Measurements from ENCODE around the gene ADCY7. TPM values are rescaled to one million over a fixed set of nuclear protein-coding genes. Genes with fewer than 3 reads are reported as not detected.

The ADCY7 gene
- total and polyA plus RNA-seq, 12 donors = 2.8 to 44.4 (median 17.5) TPM

DNA sequence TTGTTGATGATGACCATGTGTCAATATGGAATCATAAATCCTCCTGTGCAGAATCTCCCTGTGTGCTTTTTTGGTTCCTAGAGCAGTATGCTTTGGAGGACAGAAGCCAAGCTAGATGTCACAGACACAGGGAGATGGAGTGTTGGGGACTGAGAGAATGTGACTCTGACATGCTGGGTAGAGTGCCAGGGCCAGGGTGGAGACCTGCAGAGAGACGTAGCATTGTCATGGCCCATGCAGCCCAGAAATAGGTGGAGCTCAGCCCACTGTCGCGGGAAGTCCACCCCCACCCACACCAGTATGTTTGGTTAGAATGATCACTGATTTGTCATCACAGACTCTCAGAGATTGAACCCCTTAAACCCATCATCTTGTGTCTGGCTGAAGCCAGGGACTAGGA is 39.2 kb upstream of the ADCY7 start:
- no peak for DNase-seq
- no peaks in the 10 kb centered on the region for H3K27me3 ChIP-seq
- H3K4me1 ChIP-seq (replicated peaks in 1 of 2) = no peaks in the 10 kb centered on the region
- 69 to 85% (median 80%) methylated on average over 3 of the region's 3 CpGs for WGBS, 4 donors
- no peak for TF ChIP-seq CTCF (IDR thresholded peaks at IDR 0.05)
- TF ChIP-seq POLR2A (IDR thresholded peaks at IDR 0.05) = no peak
- no peaks in the 10 kb centered on the region for H3K9me3 ChIP-seq (replicated peaks in 1 of 3)
- H3K36me3 ChIP-seq (replicated peaks in 1 of 2) = peaks cover 0 to 59% of the 10 kb centered on the region in 2 donors
- intact Hi-C loops (cut with DNase I) = no loop called here
- no peak overlapping the region for H3K27ac ChIP-seq
- no peak overlapping the region for H3K4me3 ChIP-seq

- TF ChIP-seq POLR2A (IDR thresholded peaks at IDR 0.05) = no peak
- TF ChIP-seq CTCF (IDR thresholded peaks at IDR 0.05) = no peak
- H3K36me3 ChIP-seq (replicated peaks in 1 of 2) = peaks cover 0 to 59% of the 10 kb centered on the region in 2 donors
These were observed 38.7 kb upstream of the ADCY7 start for GRCh38 chr16:50227665-50228064.

GRCh38 chr16:50228364-50228868 is 37.9 kb upstream of the ADCY7 start:
- H3K27me3 ChIP-seq = no peaks in the 10 kb centered on the region
- TF ChIP-seq POLR2A (IDR thresholded peaks at IDR 0.05) (no peak), CTCF (IDR thresholded peaks at IDR 0.05) (no peak)
- no peaks in the 10 kb centered on the region for H3K9me3 ChIP-seq (replicated peaks in 1 of 3)
- peak in 1 of 7 donors; percentile 33 for DNase-seq
- no peaks in the 10 kb centered on the region for H3K4me1 ChIP-seq (replicated peaks in 1 of 2)
- no peak overlapping the region for H3K27ac ChIP-seq
- no peak overlapping the region for H3K4me3 ChIP-seq
- peaks cover 0 to 53% of the 10 kb centered on the region in 2 donors for H3K36me3 ChIP-seq (replicated peaks in 1 of 2)
- 72 to 95% (median 79%) methylated on average over 4 to 5 of the region's 5 CpGs for WGBS, 4 donors
- intact Hi-C loops (cut with DNase I) = no loop called here

More at GRCh38 chr16:50227665-50228064, 38.7 kb upstream of the ADCY7 start:
- intact Hi-C loops (cut with DNase I) = no loop called here
- Histone ChIP-seq H3K9me3 (replicated peaks in 1 of 3) (no peaks in the 10 kb centered on the region), H3K4me3 (no peak overlapping the region), H3K27me3 (no peaks in the 10 kb centered on the region), H3K27ac (no peak overlapping the region), H3K4me1 (replicated peaks in 1 of 2) (no peaks in the 10 kb centered on the region)
- WGBS, 4 donors = 82 to 85% (median 84%) methylated on average over 8 of the region's 8 CpGs
- no peak for DNase-seq

DNA sequence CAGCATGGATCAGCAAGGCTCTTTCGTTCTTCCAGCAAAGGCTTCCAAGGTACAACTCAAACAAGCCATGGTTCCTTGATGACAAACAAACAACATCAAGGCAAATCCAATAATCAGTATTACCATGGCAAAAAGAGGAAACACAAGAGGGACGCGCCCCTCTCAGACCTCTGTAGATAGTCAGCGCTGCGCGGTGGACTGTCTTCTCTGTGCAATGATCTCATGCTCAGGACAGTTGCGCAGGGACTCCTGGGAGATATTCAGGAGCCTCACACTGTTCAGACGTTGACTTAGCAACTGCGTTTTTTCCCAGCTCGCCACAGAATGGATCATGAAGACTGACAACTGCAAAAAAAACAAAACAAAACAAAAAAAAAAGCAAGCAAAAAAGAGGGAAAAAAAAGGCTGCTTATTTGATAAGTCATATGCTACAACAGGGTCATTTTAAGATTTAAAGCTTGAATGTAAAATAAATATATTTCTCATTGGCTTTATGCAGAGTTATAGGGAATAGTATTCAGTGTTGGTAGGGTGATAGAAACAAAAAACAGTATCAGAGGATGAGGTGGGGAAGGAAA is 37.1 kb upstream of the ADCY7 start:
- Histone ChIP-seq H3K27me3 (no peaks in the 10 kb centered on the region), H3K4me3 (no peak overlapping the region), H3K4me1 (replicated peaks in 1 of 2) (no peaks in the 10 kb centered on the region), H3K27ac (no peak overlapping the region), H3K9me3 (replicated peaks in 1 of 3) (no peaks in the 10 kb centered on the region), H3K36me3 (replicated peaks in 1 of 2) (peaks cover 0 to 49% of the 10 kb centered on the region in 2 donors)
- no peak for DNase-seq
- WGBS, 4 donors = 90 to 93% (median 91%) methylated on average over 10 of the region's 10 CpGs
- intact Hi-C loops (cut with DNase I) = no loop called here
- TF ChIP-seq CTCF (IDR thresholded peaks at IDR 0.05) = no peak
